Activated CD8-positive, alpha-beta memory T cell treated with anti-CD3 and anti-CD28 coated beads, Interleukin-2, amount 10 ng/mL, durations not matched to agents 7 days and 5 days (primary cell): Measurements from ENCODE around the gene INPP5D. TPM values are rescaled to one million over a fixed set of nuclear protein-coding genes. Genes with fewer than 3 reads are reported as not detected.

ENCODE experiments used
- ATAC-seq: fragments of 150-1000 bp; cut with Tn5 transposase; one replicate; pipeline ENCODE4 v1.10.0; 2021; ENCODE audit warnings: moderate library complexity
- CTCF ChIA-PET: fragments of 350-600 bp; sonication (Branson Sonifier 250); formaldehyde crosslinking; loops from one replicate; lab custom pipeline; 2021; ENCODE audit warnings: antibody characterized with exemption; lab: Charles Lee
- DNase-seq: peaks from one replicate; pipeline ENCODE4 v3.0.0-alpha.2; 2020
- H3K27ac Mint-ChIP-seq: one replicate; pipeline ENCODE4 v1.8.0; 2021; ENCODE audit warnings: mild to moderate bottlenecking, mixed read lengths
- H3K27me3 Mint-ChIP-seq: one replicate; pipeline ENCODE4 v1.8.0; 2021; ENCODE audit warnings: mixed read lengths
- H3K36me3 Mint-ChIP-seq: one replicate; pipeline ENCODE4 v1.8.0; 2021; ENCODE audit warnings: mild to moderate bottlenecking, mixed read lengths
- H3K4me1 Mint-ChIP-seq: one replicate; pipeline ENCODE4 v1.8.0; 2021; ENCODE audit warnings: mixed read lengths
- H3K4me3 Mint-ChIP-seq: one replicate; pipeline ENCODE4 v1.8.0; 2021; ENCODE audit warnings: mild to moderate bottlenecking, moderate library complexity, mixed read lengths
- H3K9me3 Mint-ChIP-seq: one replicate; pipeline ENCODE4 v1.8.0; 2022; ENCODE audit warnings: low read depth, mixed read lengths
- total RNA-seq, 2 experiments: library from RNA; stranded (reverse); gene quantifications; one replicate each; pipeline ENCODE4 v1.2.3, GENCODE V29; 2021

INPP5D gene
- total RNA-seq, 2 experiments from 2014 or later, result 140 to 152 TPM

DNA sequence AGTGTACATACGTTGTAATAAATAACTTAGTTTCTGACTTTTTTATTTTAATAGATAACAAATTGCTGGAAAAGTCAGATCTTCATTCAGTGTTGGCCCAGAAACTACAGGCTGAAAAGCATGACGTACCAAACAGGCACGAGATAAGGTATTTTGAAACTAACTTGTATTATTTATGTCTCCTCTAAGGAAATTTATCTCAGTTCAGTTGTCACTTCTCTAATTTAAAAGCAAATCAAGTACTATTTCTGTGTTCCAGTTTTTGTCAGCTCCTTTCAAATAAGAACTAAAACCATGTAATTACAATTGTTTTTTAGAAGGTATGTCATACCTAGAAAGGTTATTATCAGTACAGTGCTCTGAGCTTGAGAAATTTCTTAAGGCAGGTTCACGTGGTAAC lies 195.9 kb downstream of the INPP5D start:
- ATAC-seq, result no peak
- peaks cover 58% of the 10 kb centered on the region for H3K36me3 Mint-ChIP-seq
- H3K4me3 Mint-ChIP-seq, result no peak overlapping the region
- H3K27ac Mint-ChIP-seq, result no peak overlapping the region
- DNase-seq, result no peak
- H3K4me1 Mint-ChIP-seq, result peaks cover 65% of the 10 kb centered on the region
- CTCF ChIA-PET, result interaction anchor here (1.1 to 2.0 kb wide), 2 partner anchors 12 to 14 kb away, joined by 3 to 5 read pairs; no protein-coding TSS in a partner anchor
- H3K9me3 Mint-ChIP-seq, result no peaks in the 10 kb centered on the region
- H3K27me3 Mint-ChIP-seq, result no peaks in the 10 kb centered on the region

Other genes starting within 250 kb of the INPP5D start
- gene SNORC, start 190.1 kb upstream of the INPP5D start, total RNA-seq, result 1 to 10 TPM; 1.4 to 1.8 TPM
- not detected for gene NGEF, start 47.1 kb upstream of the INPP5D start, total RNA-seq
- gene NEU2, start 27.7 kb upstream of the INPP5D start, total RNA-seq, result not detected
- gene ATG16L1, start 191.3 kb downstream of the INPP5D start, total RNA-seq, result 10 to 100 TPM; 62.8 to 63.8 TPM
- under 1 TPM; 0.09 to 0.23 TPM for gene SAG, start 247.5 kb downstream of the INPP5D start, total RNA-seq